ENCODE measurements around the gene CLASP2.

Gene CLASP2

GRCh38 chr3:33724256-33724655, 6.2 kb upstream of the CLASP2 start:
- Histone ChIP-seq H3K4me1 (ENCODE audit: control insufficient read depth, insufficient read depth, low read length) (peaks cover 14% of the 10 kb centered on the region), H3K9me3 (replicated peaks; ENCODE audit: low read length) (no peaks in the 10 kb centered on the region), H3K4me2 (ENCODE audit: low read length) (no peak overlapping the region), H3K4me3 (ENCODE audit: low read length) (no peak overlapping the region), H3K27me3 (ENCODE audit: control insufficient read depth, insufficient read depth, low read length) (no peaks in the 10 kb centered on the region), H3K36me3 (ENCODE audit: insufficient read depth, low read length) (no peaks in the 10 kb centered on the region), H3K9ac (ENCODE audit: low read depth, low read length) (no peak overlapping the region)

GRCh38 chr3:33722626-33723370, 4.7 kb upstream of the CLASP2 start:
- Histone ChIP-seq H3K9me3 (replicated peaks; ENCODE audit: low read length) (no peaks in the 10 kb centered on the region), H3K9ac (ENCODE audit: low read depth, low read length) (peak overlapping the region; percentile 36), H3K4me2 (ENCODE audit: low read length) (peak overlapping the region; percentile 53), H3K4me3 (ENCODE audit: low read length) (peak overlapping the region; percentile 33), H3K36me3 (ENCODE audit: insufficient read depth, low read length) (no peaks in the 10 kb centered on the region), H3K27me3 (ENCODE audit: control insufficient read depth, insufficient read depth, low read length) (no peaks in the 10 kb centered on the region), H3K4me1 (ENCODE audit: control insufficient read depth, insufficient read depth, low read length) (peaks cover 14% of the 10 kb centered on the region)

- no peaks in the 10 kb centered on the region for H3K36me3 ChIP-seq (ENCODE audit: insufficient read depth, low read length)
- H3K4me1 ChIP-seq (ENCODE audit: control insufficient read depth, insufficient read depth, low read length) = peaks cover 14% of the 10 kb centered on the region
- no peaks in the 10 kb centered on the region for H3K9me3 ChIP-seq (replicated peaks; ENCODE audit: low read length)
- H3K4me2 ChIP-seq (ENCODE audit: low read length) = peak overlapping the region; percentile 53
- H3K9ac ChIP-seq (ENCODE audit: low read depth, low read length) = peak overlapping the region; percentile 36
- H3K4me3 ChIP-seq (ENCODE audit: low read length) = no peak overlapping the region
- no peaks in the 10 kb centered on the region for H3K27me3 ChIP-seq (ENCODE audit: control insufficient read depth, insufficient read depth, low read length)
These were observed 4.1 kb upstream of the CLASP2 start for GRCh38 chr3:33722191-33722590.

- peak overlapping the region; percentile 96 for H3K4me3 ChIP-seq (ENCODE audit: low read length)
- H3K27me3 ChIP-seq (ENCODE audit: control insufficient read depth, insufficient read depth, low read length) = no peaks in the 10 kb centered on the region
- H3K4me1 ChIP-seq (ENCODE audit: control insufficient read depth, insufficient read depth, low read length) = peaks cover 22% of the 10 kb centered on the region
- peak overlapping the region; percentile 88 for H3K4me2 ChIP-seq (ENCODE audit: low read length)
- no peaks in the 10 kb centered on the region for H3K36me3 ChIP-seq (ENCODE audit: insufficient read depth, low read length)
- H3K9ac ChIP-seq (ENCODE audit: low read depth, low read length) = peak overlapping the region; percentile 91
- H3K9me3 ChIP-seq (replicated peaks; ENCODE audit: low read length) = no peaks in the 10 kb centered on the region
These were observed 497 bp upstream of the CLASP2 start for GRCh38 chr3:33718595-33718907.

GRCh38 chr3:33717616-33717865, 513 bp downstream of the CLASP2 start:
- Histone ChIP-seq H3K4me3 (ENCODE audit: low read length) (peak overlapping the region; percentile 96), H3K4me2 (ENCODE audit: low read length) (peak overlapping the region; percentile 88), H3K36me3 (ENCODE audit: insufficient read depth, low read length) (no peaks in the 10 kb centered on the region), H3K4me1 (ENCODE audit: control insufficient read depth, insufficient read depth, low read length) (peaks cover 13% of the 10 kb centered on the region), H3K9me3 (replicated peaks; ENCODE audit: low read length) (no peaks in the 10 kb centered on the region), H3K27me3 (ENCODE audit: control insufficient read depth, insufficient read depth, low read length) (no peaks in the 10 kb centered on the region), H3K9ac (ENCODE audit: low read depth, low read length) (peak overlapping the region; percentile 91)

GRCh38 chr3:33716227-33716626, 1.8 kb downstream of the CLASP2 start:
- H3K4me3 ChIP-seq (ENCODE audit: low read length) = peak overlapping the region; percentile 96
- H3K4me1 ChIP-seq (ENCODE audit: control insufficient read depth, insufficient read depth, low read length) = peaks cover 8% of the 10 kb centered on the region
- H3K9ac ChIP-seq (ENCODE audit: low read depth, low read length) = peak overlapping the region; percentile 91
- no peaks in the 10 kb centered on the region for H3K36me3 ChIP-seq (ENCODE audit: insufficient read depth, low read length)
- no peaks in the 10 kb centered on the region for H3K9me3 ChIP-seq (replicated peaks; ENCODE audit: low read length)
- no peaks in the 10 kb centered on the region for H3K27me3 ChIP-seq (ENCODE audit: control insufficient read depth, insufficient read depth, low read length)
- H3K4me2 ChIP-seq (ENCODE audit: low read length) = peak overlapping the region; percentile 88

GRCh38 chr3:33711100-33711499, 7.0 kb downstream of the CLASP2 start:
- Histone ChIP-seq H3K9ac (ENCODE audit: low read depth, low read length) (no peak overlapping the region), H3K4me2 (ENCODE audit: low read length) (no peak overlapping the region), H3K27me3 (ENCODE audit: control insufficient read depth, insufficient read depth, low read length) (no peaks in the 10 kb centered on the region), H3K4me3 (ENCODE audit: low read length) (no peak overlapping the region), H3K4me1 (ENCODE audit: control insufficient read depth, insufficient read depth, low read length) (peaks cover 4% of the 10 kb centered on the region), H3K36me3 (ENCODE audit: insufficient read depth, low read length) (no peaks in the 10 kb centered on the region), H3K9me3 (replicated peaks; ENCODE audit: low read length) (no peaks in the 10 kb centered on the region)

- H3K36me3 ChIP-seq (ENCODE audit: insufficient read depth, low read length) = no peaks in the 10 kb centered on the region
- no peak overlapping the region for H3K4me2 ChIP-seq (ENCODE audit: low read length)
- H3K27me3 ChIP-seq (ENCODE audit: control insufficient read depth, insufficient read depth, low read length) = no peaks in the 10 kb centered on the region
- no peak overlapping the region for H3K9ac ChIP-seq (ENCODE audit: low read depth, low read length)
- no peak overlapping the region for H3K4me3 ChIP-seq (ENCODE audit: low read length)
- H3K9me3 ChIP-seq (replicated peaks; ENCODE audit: low read length) = peaks cover 6% of the 10 kb centered on the region
- H3K4me1 ChIP-seq (ENCODE audit: control insufficient read depth, insufficient read depth, low read length) = no peaks in the 10 kb centered on the region
These were observed 12.0 kb downstream of the CLASP2 start for GRCh38 chr3:33706056-33706455.

GRCh38 chr3:33704891-33705290, 13.2 kb downstream of the CLASP2 start:
- no peak overlapping the region for H3K4me2 ChIP-seq (ENCODE audit: low read length)
- H3K27me3 ChIP-seq (ENCODE audit: control insufficient read depth, insufficient read depth, low read length) = no peaks in the 10 kb centered on the region
- no peaks in the 10 kb centered on the region for H3K36me3 ChIP-seq (ENCODE audit: insufficient read depth, low read length)
- peaks cover 6% of the 10 kb centered on the region for H3K9me3 ChIP-seq (replicated peaks; ENCODE audit: low read length)
- no peak overlapping the region for H3K9ac ChIP-seq (ENCODE audit: low read depth, low read length)
- no peaks in the 10 kb centered on the region for H3K4me1 ChIP-seq (ENCODE audit: control insufficient read depth, insufficient read depth, low read length)
- no peak overlapping the region for H3K4me3 ChIP-seq (ENCODE audit: low read length)

GRCh38 chr3:33699275-33699674, 18.8 kb downstream of the CLASP2 start:
- H3K4me3 ChIP-seq (ENCODE audit: low read length) = no peak overlapping the region
- no peaks in the 10 kb centered on the region for H3K4me1 ChIP-seq (ENCODE audit: control insufficient read depth, insufficient read depth, low read length)
- H3K9ac ChIP-seq (ENCODE audit: low read depth, low read length) = no peak overlapping the region
- peaks cover 6% of the 10 kb centered on the region for H3K9me3 ChIP-seq (replicated peaks; ENCODE audit: low read length)
- H3K27me3 ChIP-seq (ENCODE audit: control insufficient read depth, insufficient read depth, low read length) = no peaks in the 10 kb centered on the region
- H3K36me3 ChIP-seq (ENCODE audit: insufficient read depth, low read length) = no peaks in the 10 kb centered on the region
- H3K4me2 ChIP-seq (ENCODE audit: low read length) = no peak overlapping the region

- no peaks in the 10 kb centered on the region for H3K36me3 ChIP-seq (ENCODE audit: insufficient read depth, low read length)
- H3K9ac ChIP-seq (ENCODE audit: low read depth, low read length) = no peak overlapping the region
- no peak overlapping the region for H3K4me3 ChIP-seq (ENCODE audit: low read length)
- H3K4me1 ChIP-seq (ENCODE audit: control insufficient read depth, insufficient read depth, low read length) = no peaks in the 10 kb centered on the region
- no peak overlapping the region for H3K4me2 ChIP-seq (ENCODE audit: low read length)
- H3K27me3 ChIP-seq (ENCODE audit: control insufficient read depth, insufficient read depth, low read length) = no peaks in the 10 kb centered on the region
- no peaks in the 10 kb centered on the region for H3K9me3 ChIP-seq (replicated peaks; ENCODE audit: low read length)
These were observed 23.1 kb downstream of the CLASP2 start for GRCh38 chr3:33694944-33695343.

- no peaks in the 10 kb centered on the region for H3K9me3 ChIP-seq (replicated peaks; ENCODE audit: low read length)
- no peak overlapping the region for H3K9ac ChIP-seq (ENCODE audit: low read depth, low read length)
- no peaks in the 10 kb centered on the region for H3K36me3 ChIP-seq (ENCODE audit: insufficient read depth, low read length)
- H3K27me3 ChIP-seq (ENCODE audit: control insufficient read depth, insufficient read depth, low read length) = no peaks in the 10 kb centered on the region
- H3K4me1 ChIP-seq (ENCODE audit: control insufficient read depth, insufficient read depth, low read length) = peaks cover 15% of the 10 kb centered on the region
- no peak overlapping the region for H3K4me2 ChIP-seq (ENCODE audit: low read length)
- no peak overlapping the region for H3K4me3 ChIP-seq (ENCODE audit: low read length)
These were observed 27.7 kb downstream of the CLASP2 start for GRCh38 chr3:33690341-33690740.

All from skeletal muscle satellite cell (primary cell).